Hematopoietic multipotent progenitor cell treated with erythropoietin and hydrocortisone succinate and interleukin-3 and kit ligand, for 4 days (in vitro differentiated cells): ENCODE results near the gene C10orf67.
"Not testable (repeated sequence)": the region's sequence is repeated elsewhere in the genome, so short reads cannot be mapped to it uniquely, and the experiment has no call there.

Source experiments
- DNase-seq: peaks from one replicate; pipeline ENCODE4 v3.0.0-alpha.2; 2015

C10orf67 gene

DNA sequence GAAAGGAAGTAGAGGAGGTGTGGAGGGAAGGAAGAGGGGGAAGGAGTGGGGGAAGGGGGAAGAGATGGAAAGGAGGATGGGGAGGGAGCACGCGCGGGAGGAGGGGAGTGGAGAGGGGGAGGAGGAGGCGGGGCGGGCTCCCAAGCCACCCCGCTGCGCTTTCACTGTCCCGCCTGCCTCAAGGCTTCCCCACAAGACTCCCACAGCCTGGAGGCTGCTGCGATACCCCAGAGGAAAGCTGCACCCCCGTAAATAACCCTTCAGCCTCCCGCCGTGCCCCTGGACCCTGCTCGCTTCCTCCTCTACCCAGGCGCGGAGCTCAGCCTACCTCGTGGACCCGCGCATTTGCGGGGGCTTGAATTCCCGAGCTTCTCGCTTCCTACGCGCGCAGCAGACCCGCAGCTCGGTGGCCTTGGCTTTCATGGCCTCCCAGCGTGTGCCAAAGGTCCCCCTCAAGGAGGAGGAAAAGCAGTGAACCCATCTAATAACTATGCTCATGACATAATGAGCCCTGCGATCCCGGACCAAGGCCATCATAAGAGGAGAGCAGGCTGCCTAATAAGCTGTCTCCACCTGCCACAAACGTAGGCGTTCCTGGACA is at the start of gene C10orf67:
C10orf67 (minus strand) TSS at position 557 of the 601 bp plus-strand sequence; CDS start at position 534, 23 bp downstream.
- DNase-seq, result no peak

- DNase-seq, result no peak
Observed at GRCh38 chr10:23391821-23392220, 47.2 kb upstream of the C10orf67 start.

GRCh38 chr10:23390809-23391208 is 46.2 kb upstream of the C10orf67 start:
- DNase-seq, result no peak

- not testable (repeated sequence) for DNase-seq
Observed at GRCh38 chr10:23390408-23390807, 45.8 kb upstream of the C10orf67 start.

DNA sequence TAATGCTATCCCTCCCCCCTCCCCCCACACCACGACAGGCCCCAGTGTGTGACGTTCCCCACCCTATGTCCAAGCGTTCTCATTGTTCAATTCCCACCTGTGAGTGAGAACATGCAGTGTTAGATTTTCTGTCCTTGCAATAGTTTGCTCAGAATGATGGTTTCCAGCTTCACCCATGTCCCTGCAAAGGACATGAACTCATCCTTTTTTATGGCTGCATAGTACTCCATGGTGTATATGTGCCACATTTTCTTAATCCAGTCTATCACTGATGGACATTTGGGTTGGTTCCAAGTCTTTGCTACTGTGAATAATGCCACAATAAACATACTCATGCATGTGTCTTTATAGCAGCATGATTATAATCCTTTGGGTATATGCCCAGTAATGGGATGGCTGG is 42.9 kb upstream of the C10orf67 start:
- not testable (repeated sequence) for DNase-seq

DNA sequence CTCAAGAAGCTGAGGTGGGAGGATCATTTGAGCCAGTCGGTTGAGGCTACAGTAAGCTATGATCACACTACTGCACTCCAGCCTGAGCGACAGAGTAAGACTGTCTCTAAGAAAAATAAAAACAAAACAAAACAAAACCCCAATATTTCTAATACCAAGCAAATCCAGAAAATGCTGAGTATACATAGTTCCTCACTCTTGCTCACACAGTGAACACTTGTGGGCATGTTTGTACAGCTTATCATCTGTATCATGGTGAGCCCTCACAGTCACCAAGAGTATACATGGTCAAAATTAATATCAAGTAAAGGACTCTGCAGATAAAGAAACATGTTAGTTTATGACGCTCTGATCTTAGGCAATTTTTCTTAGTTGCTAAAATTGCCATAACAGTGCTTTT is 41.5 kb upstream of the C10orf67 start:
- DNase-seq, result no peak

DNA sequence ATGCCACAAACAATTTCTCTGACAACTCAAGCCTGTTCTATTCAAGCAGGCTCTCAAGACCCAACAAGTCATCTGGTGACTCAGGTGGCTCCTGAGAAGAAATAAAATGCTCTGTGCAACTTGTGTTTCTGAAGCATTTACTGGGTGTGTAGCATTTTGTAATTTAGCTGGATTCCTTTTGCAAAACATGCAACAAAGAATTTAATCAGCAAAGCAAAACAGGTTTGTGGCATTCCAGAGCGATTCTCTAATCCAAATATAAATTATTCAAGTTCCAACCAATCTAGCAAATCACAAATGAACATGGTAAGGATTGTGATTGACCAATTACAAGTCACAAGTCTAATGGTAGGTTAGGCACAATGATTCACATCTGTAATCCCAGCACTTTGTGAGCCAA is 39.8 kb upstream of the C10orf67 start:
- no peak for DNase-seq

- no peak for DNase-seq
Observed at GRCh38 chr10:23383637-23384036, 39.0 kb upstream of the C10orf67 start.

DNA sequence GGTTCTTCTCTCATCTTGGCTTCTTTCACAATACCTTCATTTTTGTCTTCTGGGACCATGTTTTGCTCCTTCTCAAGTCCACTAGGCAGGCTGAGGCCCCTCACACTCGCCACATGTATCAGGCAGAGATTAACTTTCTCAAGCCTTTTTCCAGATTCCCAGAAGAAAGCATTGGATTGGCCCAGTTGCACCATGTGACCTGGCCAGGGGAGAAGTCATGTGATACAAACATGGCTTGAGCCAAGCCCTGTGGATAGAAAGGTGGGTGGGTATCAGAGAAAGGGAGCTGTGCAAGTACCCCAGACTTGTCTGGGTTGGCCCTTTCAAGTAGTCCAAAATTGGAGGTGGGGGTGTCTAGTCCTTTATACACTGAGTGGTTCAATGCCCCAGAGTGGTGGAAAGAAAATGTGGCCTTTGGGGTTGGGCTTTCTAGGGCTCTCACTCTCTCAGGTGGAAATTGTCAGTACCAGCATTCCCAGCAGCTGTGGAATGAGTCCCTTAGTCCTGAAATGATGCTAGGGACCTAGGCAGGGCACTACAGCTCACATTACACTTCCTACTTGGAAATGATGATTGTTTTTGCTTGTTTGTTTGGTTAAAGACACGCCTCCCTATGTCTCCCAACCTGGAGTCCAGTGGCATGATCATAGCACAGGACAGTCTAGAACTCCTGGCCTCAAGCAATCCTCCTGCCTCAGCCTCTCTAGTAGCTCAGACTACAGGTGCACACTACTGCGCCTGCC is 36.9 kb upstream of the C10orf67 start:
- no peak for DNase-seq

- no peak for DNase-seq
Observed at GRCh38 chr10:23379686-23380085, 35.1 kb upstream of the C10orf67 start.

DNA sequence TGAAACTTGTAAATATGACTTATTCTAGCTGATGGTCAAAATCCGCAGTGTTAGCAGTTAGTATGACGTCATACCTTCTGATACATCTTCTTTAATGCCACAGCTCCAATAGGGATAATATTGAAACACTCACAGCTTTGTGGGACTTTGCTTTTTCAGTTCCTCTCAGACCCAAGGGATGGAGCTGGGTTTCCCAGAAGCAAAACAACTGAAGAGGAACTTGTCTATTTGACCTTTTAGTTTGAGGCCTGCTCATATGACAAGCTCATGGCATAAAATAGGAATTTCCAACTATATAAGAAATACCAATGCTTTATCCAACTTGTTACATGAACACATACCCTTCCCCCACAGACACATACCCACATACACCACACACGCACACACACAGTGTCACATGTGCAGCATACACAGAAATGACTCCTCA is 31.6 kb upstream of the C10orf67 start:
- DNase-seq, result no peak

DNA sequence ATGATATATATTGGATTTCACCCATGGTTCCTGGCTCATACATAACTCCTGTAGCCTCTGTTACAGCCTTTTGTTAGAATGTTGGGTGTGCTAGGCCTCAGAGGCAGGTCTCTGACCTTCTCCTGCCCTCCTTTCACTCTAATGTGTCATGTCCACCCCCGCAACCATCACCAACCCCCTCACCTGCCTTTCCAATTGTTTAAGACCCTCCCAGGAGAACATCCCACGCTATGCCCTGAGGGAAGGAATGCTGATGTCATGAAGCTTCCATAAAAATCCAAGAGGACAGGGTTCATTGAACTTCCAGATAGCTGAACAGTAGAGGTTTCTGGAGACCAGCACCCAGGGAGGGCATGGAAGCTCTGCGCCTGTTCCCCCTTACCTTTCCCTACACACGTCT is 30.8 kb upstream of the C10orf67 start:
- no peak for DNase-seq

- no peak for DNase-seq
Observed at GRCh38 chr10:23373156-23373555, 28.6 kb upstream of the C10orf67 start.

DNA sequence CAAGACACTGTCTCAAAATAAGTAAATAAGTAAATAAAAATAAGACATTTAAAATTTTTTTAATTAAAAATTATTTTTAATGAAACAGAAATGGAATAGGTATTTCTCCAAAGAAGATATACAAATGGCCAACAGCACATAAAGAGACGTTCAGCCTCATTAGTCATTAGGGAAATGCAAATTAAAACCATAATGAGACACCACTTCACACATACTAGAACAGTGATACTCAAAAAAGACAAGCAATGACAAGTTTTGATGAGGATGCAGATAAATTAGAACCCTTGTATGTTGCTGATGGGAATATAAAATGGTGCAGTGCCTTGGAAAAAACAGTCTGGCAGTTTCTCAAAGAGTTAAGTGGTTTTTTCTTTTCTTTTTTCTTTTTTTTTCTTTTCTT is 26.5 kb upstream of the C10orf67 start:
- DNase-seq, result no peak

DNA sequence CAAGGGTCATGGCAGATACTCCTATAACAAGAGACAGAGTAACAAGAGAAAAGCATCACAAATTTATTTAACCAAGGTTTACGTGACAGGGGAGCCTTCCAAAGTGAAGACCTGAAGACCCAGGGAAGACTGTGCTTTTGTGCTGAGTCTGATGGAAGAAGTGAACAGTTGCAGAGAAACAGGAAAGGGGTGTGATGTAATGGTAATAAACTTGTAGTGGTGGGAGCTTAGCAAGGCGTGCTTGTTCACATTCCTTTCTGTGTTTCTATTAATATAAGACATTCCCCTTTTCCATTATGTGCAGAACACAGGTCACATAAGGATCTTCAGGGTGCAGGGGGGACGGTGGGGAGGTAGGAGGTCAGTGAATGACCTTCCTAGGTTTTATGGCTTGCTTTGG is 25.5 kb upstream of the C10orf67 start:
- no peak for DNase-seq

DNA sequence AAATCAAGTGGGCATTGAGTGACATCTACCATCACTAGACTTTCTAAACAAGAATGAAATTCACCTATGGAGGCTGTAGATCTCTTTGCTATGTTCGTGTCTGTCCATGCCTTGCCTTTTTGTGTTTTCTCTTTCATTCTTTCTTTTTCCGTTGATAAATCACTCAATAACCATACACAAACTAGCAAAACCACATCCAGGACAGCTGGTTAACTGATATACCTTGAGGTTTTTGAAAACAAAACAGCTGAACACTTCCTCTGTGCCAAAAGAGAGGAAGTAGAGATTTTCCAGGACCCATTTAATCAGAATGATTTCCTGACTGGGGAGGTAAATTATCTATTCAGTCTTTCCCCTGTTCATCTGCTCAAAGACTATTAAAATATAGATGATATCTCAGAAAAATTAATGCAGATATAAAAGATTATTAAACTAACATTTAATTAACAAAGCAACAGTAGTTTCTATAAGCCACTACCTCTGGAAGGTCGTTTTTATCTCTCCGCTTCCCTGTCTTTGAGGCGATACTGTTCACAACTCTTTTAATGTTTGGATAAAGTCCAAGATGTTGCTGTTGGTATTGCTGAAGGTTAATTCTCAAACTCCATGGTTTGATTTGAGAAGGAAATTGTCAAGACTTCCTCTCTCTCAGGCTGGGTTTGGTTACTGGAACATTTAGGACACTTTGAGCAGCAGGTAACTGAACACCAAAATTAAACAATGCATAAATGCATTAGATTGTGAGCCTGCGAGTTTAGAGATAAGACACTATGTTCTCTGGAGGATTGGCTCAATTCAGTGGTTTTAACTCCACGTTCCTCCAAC is 24.4 kb upstream of the C10orf67 start:
- DNase-seq, result peak; percentile 25

GRCh38 chr10:23367896-23368595 is 23.4 kb upstream of the C10orf67 start:
- no peak for DNase-seq

GRCh38 chr10:23365417-23366030 is 20.9 kb upstream of the C10orf67 start:
- DNase-seq, result not testable (repeated sequence)

DNA sequence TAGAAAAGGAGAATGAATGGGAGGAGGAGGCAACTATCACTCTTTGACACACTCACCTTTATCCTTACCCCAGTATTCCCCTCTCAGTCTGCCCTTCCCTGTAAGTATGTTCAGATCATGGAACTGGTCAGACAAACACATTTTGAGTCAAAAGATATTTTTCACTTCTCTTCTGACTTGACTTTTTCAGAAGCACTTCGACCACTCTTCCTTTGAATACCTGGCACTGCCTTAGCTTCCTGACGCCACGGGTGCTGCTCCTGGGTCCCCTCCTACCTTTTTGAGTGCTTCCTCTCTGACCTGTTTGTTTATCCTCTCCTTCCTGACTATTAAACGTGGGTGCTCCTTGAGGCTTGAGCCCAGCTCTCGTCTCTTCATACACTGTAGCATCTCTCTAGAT is 19.8 kb upstream of the C10orf67 start:
- DNase-seq, result no peak

DNA sequence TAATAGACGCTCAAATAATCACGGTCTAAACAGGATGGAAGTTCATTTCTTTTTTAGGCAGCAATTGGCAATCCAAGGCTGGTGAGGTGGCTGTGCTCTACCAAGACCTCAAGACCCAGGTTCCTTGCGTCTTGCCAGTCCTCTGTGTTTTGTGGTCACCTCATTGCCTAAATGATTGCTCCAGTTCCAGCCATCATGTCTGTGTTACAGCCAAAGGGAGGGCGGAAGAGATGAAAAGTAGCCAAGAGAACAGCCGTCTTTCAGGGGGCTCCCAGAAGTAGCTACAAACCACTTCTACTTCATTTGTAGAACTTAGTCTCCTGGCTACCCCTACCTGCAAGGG is 19.2 kb upstream of the C10orf67 start:
- DNase-seq, result no peak

GRCh38 chr10:23362879-23363792 is 18.5 kb upstream of the C10orf67 start:
- DNase-seq, result no peak
